Neural cell (in vitro differentiated cells): Measurements from ENCODE around the gene DNAH7. TPM values are rescaled to one million over a fixed set of nuclear protein-coding genes. Genes with fewer than 3 reads are reported as not detected.

Experiments
- H2AFZ ChIP-seq: fragments of 200-600, 300-800 bp; sonication (generic), shearing (Covaris generic); 2 replicates; pipeline ENCODE4 v1.6.0; 2014; ENCODE audit warnings: low read depth, mild to moderate bottlenecking, antibody characterized with exemption, low read length, moderate library complexity
- H3F3A ChIP-seq: fragments of 200-600 bp; shearing (Covaris generic); 2 replicates; pipeline ENCODE4 v1.6.1; 2016; ENCODE audit warnings: mild to moderate bottlenecking, moderate library complexity, mixed read lengths, antibody characterized with exemption, low read length; ENCODE audit not compliant: insufficient read depth, poor library complexity, severe bottlenecking
- H3K27ac ChIP-seq: fragments of 200-600, 300-800 bp; sonication (generic), shearing (Covaris generic); 2 replicates; pipeline ENCODE4 v1.5.1; 2014; ENCODE audit warnings: mild to moderate bottlenecking, low read length, moderate library complexity
- H3K27me3 ChIP-seq: fragments of 300-800, 200-600 bp; sonication (generic), shearing (Covaris generic); 2 replicates; pipeline ENCODE4 v1.6.0; 2014; ENCODE audit warnings: mild to moderate bottlenecking, low read depth, low read length, moderate library complexity; ENCODE audit not compliant: insufficient read depth
- H3K36me3 ChIP-seq: fragments of 300-800, 200-600 bp; sonication (generic), shearing (Covaris generic); 2 replicates; pipeline ENCODE4 v1.5.1; 2014; ENCODE audit warnings: mild to moderate bottlenecking, antibody characterized with exemption, low read length, moderate library complexity; ENCODE audit not compliant: insufficient read depth
- H3K4me2 ChIP-seq: fragments of 300-800, 200-600 bp; sonication (generic), shearing (Covaris generic); 2 replicates; pipeline ENCODE4 v1.6.0; 2014; ENCODE audit warnings: mild to moderate bottlenecking, low read length
- H3K4me3 ChIP-seq: fragments of 300-800, 200-600 bp; sonication (generic), shearing (Covaris generic); 2 replicates; pipeline ENCODE4 v1.5.1; 2014; ENCODE audit warnings: mild to moderate bottlenecking, low read length, moderate library complexity
- H3K79me2 ChIP-seq: fragments of 200-600 bp; shearing (Covaris generic); replicated peaks from 2 replicates; pipeline ENCODE4 v1.6.0; 2014; ENCODE audit warnings: mild to moderate bottlenecking, low read length, moderate library complexity; ENCODE audit not compliant: insufficient read depth
- H3K9ac ChIP-seq: fragments of 300-800, 200-600 bp; sonication (generic), shearing (Covaris generic); 2 replicates; pipeline ENCODE4 v1.6.1; 2016; ENCODE audit warnings: mild to moderate bottlenecking, low read length, mixed read lengths
- H3K9me2 ChIP-seq: fragments of 200-600 bp; shearing (Covaris generic); 2 replicates; pipeline ENCODE4 v1.6.1; 2016; ENCODE audit warnings: mild to moderate bottlenecking, low read length, mixed read lengths; ENCODE audit not compliant: insufficient read depth
- H3K9me3 ChIP-seq: fragments of 200-600, 300-800 bp; sonication (generic), shearing (Covaris generic); 2 replicates; pipeline ENCODE4 v1.6.1; 2016; ENCODE audit warnings: mild to moderate bottlenecking, mixed run types, low read length, moderate library complexity, mixed read lengths
- H4K20me1 ChIP-seq: fragments of 200-600 bp; shearing (Covaris generic); 2 replicates; pipeline ENCODE4 v1.6.1; 2016; ENCODE audit warnings: mild to moderate bottlenecking, mixed run types; ENCODE audit not compliant: insufficient read depth
- CTCF ChIP-seq: fragments of 450-650 bp; IDR thresholded peaks from 2 replicates; pipeline ENCODE4 v1.5.1; 2014; ENCODE audit warnings: antibody characterized with exemption, mild to moderate bottlenecking, moderate library complexity; ENCODE audit not compliant: poor library complexity, severe bottlenecking
- EP300 ChIP-seq: fragments of 450-650 bp; conservative IDR thresholded peaks from 2 replicates; pipeline ENCODE4 v1.6.1; 2014; ENCODE audit warnings: antibody characterized with exemption, mild to moderate bottlenecking, moderate library complexity; ENCODE audit not compliant: poor library complexity, severe bottlenecking
- EZH2 ChIP-seq: fragments of 200-600, 300-800 bp; shearing (Covaris generic), sonication (generic); IDR thresholded peaks from 2 replicates; pipeline ENCODE4 v1.6.1; 2014; ENCODE audit warnings: antibody characterized with exemption, low read length, borderline replicate concordance, mild to moderate bottlenecking; ENCODE audit not compliant: insufficient read depth, poor library complexity, severe bottlenecking
- MXI1 ChIP-seq: fragments of 450-650 bp; conservative IDR thresholded peaks from 2 replicates; pipeline ENCODE4 v1.6.1; 2014; ENCODE audit warnings: antibody characterized with exemption, mild to moderate bottlenecking; ENCODE audit not compliant: poor library complexity, severe bottlenecking
- POLR2AphosphoS5 ChIP-seq: IDR thresholded peaks from 2 replicates; pipeline ENCODE4 v1.6.1; 2012
- RAD21 ChIP-seq: fragments of 450-650 bp; conservative IDR thresholded peaks from 2 replicates; pipeline ENCODE4 v1.6.1; 2014; ENCODE audit warnings: antibody characterized with exemption, mild to moderate bottlenecking, moderate library complexity
- REST ChIP-seq: IDR thresholded peaks from 2 replicates; pipeline ENCODE4 v1.6.1; 2012; ENCODE audit warnings: borderline replicate concordance
- SMC3 ChIP-seq: fragments of 450-650 bp; conservative IDR thresholded peaks from 2 replicates; pipeline ENCODE4 v1.6.1; 2014; ENCODE audit warnings: antibody characterized with exemption, mild to moderate bottlenecking, moderate library complexity; ENCODE audit not compliant: poor library complexity
- TAF1 ChIP-seq: IDR thresholded peaks from 2 replicates; pipeline ENCODE4 v1.6.1; 2012; ENCODE audit warnings: low read depth
- polyA plus RNA-seq: library from polyadenylated mRNA; depleted of rRNA; stranded (reverse); fragments of >200 nt; gene quantifications from 2 replicates; pipeline ENCODE4 v1.2.3, GENCODE V29; 2014

Gene DNAH7
- polyA plus RNA-seq, 1 donor from 2014 or later: 0.67 TPM

GRCh38 chr2:196108604-196109003 is 40.0 kb upstream of the DNAH7 start:
- H3K9ac ChIP-seq: no peak overlapping the region
- no peaks in the 10 kb centered on the region for H3K9me2 ChIP-seq
- no peaks in the 10 kb centered on the region for H3K79me2 ChIP-seq
- H3K9me3 ChIP-seq: no peaks in the 10 kb centered on the region
- H3K27me3 ChIP-seq: no peaks in the 10 kb centered on the region
- no peak overlapping the region for H3K4me2 ChIP-seq
- no peaks in the 10 kb centered on the region for H4K20me1 ChIP-seq
- no peaks in the 10 kb centered on the region for H3F3A ChIP-seq
- H3K27ac ChIP-seq: no peak overlapping the region
- no peak for TF ChIP-seq CTCF
- TF ChIP-seq MXI1: no peak
- no peak for TF ChIP-seq EZH2
- TF ChIP-seq RAD21: no peak
- TF ChIP-seq TAF1: no peak
- no peak for TF ChIP-seq SMC3
- TF ChIP-seq EP300: no peak
- TF ChIP-seq POLR2AphosphoS5: no peak
- no peak for TF ChIP-seq REST
- H2AFZ ChIP-seq: no peak overlapping the region
- H3K36me3 ChIP-seq: no peaks in the 10 kb centered on the region
- no peak overlapping the region for H3K4me3 ChIP-seq

GRCh38 chr2:196105951-196106350 is 37.3 kb upstream of the DNAH7 start:
- Histone ChIP-seq H3K4me3 (no peak overlapping the region), H3F3A (no peaks in the 10 kb centered on the region), H3K9ac (no peak overlapping the region), H3K9me2 (no peaks in the 10 kb centered on the region), H3K36me3 (no peaks in the 10 kb centered on the region), H3K9me3 (no peaks in the 10 kb centered on the region), H3K27ac (no peak overlapping the region), H3K79me2 (no peaks in the 10 kb centered on the region), H3K4me2 (no peak overlapping the region), H3K27me3 (no peaks in the 10 kb centered on the region), H2AFZ (no peak overlapping the region), H4K20me1 (no peaks in the 10 kb centered on the region)
- TF ChIP-seq SMC3 (no peak), TAF1 (no peak), RAD21 (no peak), POLR2AphosphoS5 (no peak), EZH2 (no peak), REST (no peak), CTCF (no peak), MXI1 (no peak), EP300 (no peak)
